HepG2 (cell line): ENCODE data around the gene CORO7. TPM values are rescaled to one million over a fixed set of nuclear protein-coding genes. Genes with fewer than 3 reads are reported as not detected.

Experiments used
- BCLAF1 ChIP-seq: fragments of 450-650 bp; IDR thresholded peaks from 2 replicates; pipeline ENCODE4 v1.6.1; 2017; ENCODE audit warnings: mild to moderate bottlenecking
- ELF3 ChIP-seq: IDR thresholded peaks from 2 replicates; pipeline ENCODE4 v1.6.1; 2016; ENCODE audit warnings: missing genetic modification reagents, missing compliant biosample characterization
- MEF2D ChIP-seq: sonication (generic); formaldehyde crosslinking; IDR thresholded peaks from 2 replicates; pipeline ENCODE4 v1.5.1; 2020; ENCODE audit warnings: mild to moderate bottlenecking, missing genetic modification reagents
- MYNN ChIP-seq: sonication (generic); formaldehyde crosslinking; IDR thresholded peaks from 2 replicates; pipeline ENCODE4 v1.4.0; 2020; ENCODE audit warnings: mild to moderate bottlenecking, low read depth, missing genetic modification reagents
- RCOR2 ChIP-seq: IDR thresholded peaks from 2 replicates; pipeline ENCODE4 v1.6.1; 2016; ENCODE audit warnings: missing biosample characterization, missing genetic modification reagents
- SRSF4 ChIP-seq: fragments of 200-400 bp; formaldehyde crosslinking; IDR thresholded peaks from one replicate; pipeline ENCODE4 v1.6.1; 2018; ENCODE audit warnings: mild to moderate bottlenecking, low read depth, low read length, moderate library complexity; ENCODE audit not compliant: poor library complexity, severe bottlenecking
- TAF1 ChIP-seq: sonication (generic); formaldehyde crosslinking; IDR thresholded peaks from 2 replicates; pipeline ENCODE4 v1.4.0; 2020; ENCODE audit warnings: missing genetic modification reagents
- TERF1 ChIP-seq: sonication (generic); formaldehyde crosslinking; IDR thresholded peaks from 2 replicates; pipeline ENCODE4 v1.8.0; 2022; ENCODE audit warnings: mild to moderate bottlenecking, missing genetic modification reagents, moderate library complexity
- ZNF20 ChIP-seq: sonication (generic); formaldehyde crosslinking; IDR thresholded peaks from 2 replicates; pipeline ENCODE4 v1.4.0; 2020; ENCODE audit warnings: mild to moderate bottlenecking, moderate library complexity, missing genetic modification reagents
- ZNF225 ChIP-seq: sonication (generic); formaldehyde crosslinking; IDR thresholded peaks from 2 replicates; pipeline ENCODE4 v1.4.0; 2020; ENCODE audit warnings: mild to moderate bottlenecking, missing genetic modification reagents
- ZNF343 ChIP-seq: sonication (generic); formaldehyde crosslinking; IDR thresholded peaks from 2 replicates; pipeline ENCODE4 v1.4.0; 2020; ENCODE audit warnings: mild to moderate bottlenecking, missing genetic modification reagents
- ZNF550 ChIP-seq: sonication (generic); formaldehyde crosslinking; IDR thresholded peaks from 2 replicates; pipeline ENCODE4 v1.4.0; 2020; ENCODE audit warnings: mild to moderate bottlenecking, missing genetic modification reagents, borderline replicate concordance
- polyA plus RNA-seq, 8 experiments: library from polyadenylated mRNA; depleted of rRNA in 3 of 8; stranded (reverse) in 7 of 8; unstranded in 1 of 8; fragments of >200 nt; fragmentation: Illumina TruSeq in 4 of 8; extraction: Trizol in 4 of 8; gene quantifications; 2 replicates each; pipeline versions ENCODE4 v1.2.1 to v1.2.3, GENCODE V29; 2011 to 2016; ENCODE audit warnings: low read depth in 4 of 8, missing spikeins in 1 of 8, mixed read lengths in 1 of 8; ENCODE audit not compliant: insufficient read depth in 1 of 8
- total RNA-seq, 5 experiments: library from RNA; depleted of rRNA; stranded (reverse); fragments of >200 nt; fragmentation: Illumina TruSeq; extraction: Trizol; gene quantifications; 2 replicates each; pipeline ENCODE4 v1.2.3, GENCODE V29; 2016; ENCODE audit warnings: low read depth in 1 of 5
- TF ChIP-seq, protein P1 (sequence below): sonication (generic); formaldehyde crosslinking; IDR thresholded peaks from 2 replicates; pipeline ENCODE4 v1.4.0; 2020; ENCODE audit warnings: missing genetic modification reagents, mild to moderate bottlenecking, borderline replicate concordance
- TF ChIP-seq, protein P2 (sequence below): sonication (generic); formaldehyde crosslinking; IDR thresholded peaks from 2 replicates; pipeline ENCODE4 v1.5.1; 2020; ENCODE audit warnings: mild to moderate bottlenecking, missing genetic modification reagents, borderline replicate concordance
- TF ChIP-seq, protein P3 (sequence below): sonication (generic); formaldehyde crosslinking; IDR thresholded peaks from 2 replicates; pipeline ENCODE4 v1.5.0; 2020; ENCODE audit warnings: missing genetic modification reagents

CORO7 gene
- total and polyA plus RNA-seq, 2 of the 13 experiments (the other 11 are each of a cell fraction or from before 2014, with no cell fraction given): 9.9 to 14.3 TPM

DNA sequence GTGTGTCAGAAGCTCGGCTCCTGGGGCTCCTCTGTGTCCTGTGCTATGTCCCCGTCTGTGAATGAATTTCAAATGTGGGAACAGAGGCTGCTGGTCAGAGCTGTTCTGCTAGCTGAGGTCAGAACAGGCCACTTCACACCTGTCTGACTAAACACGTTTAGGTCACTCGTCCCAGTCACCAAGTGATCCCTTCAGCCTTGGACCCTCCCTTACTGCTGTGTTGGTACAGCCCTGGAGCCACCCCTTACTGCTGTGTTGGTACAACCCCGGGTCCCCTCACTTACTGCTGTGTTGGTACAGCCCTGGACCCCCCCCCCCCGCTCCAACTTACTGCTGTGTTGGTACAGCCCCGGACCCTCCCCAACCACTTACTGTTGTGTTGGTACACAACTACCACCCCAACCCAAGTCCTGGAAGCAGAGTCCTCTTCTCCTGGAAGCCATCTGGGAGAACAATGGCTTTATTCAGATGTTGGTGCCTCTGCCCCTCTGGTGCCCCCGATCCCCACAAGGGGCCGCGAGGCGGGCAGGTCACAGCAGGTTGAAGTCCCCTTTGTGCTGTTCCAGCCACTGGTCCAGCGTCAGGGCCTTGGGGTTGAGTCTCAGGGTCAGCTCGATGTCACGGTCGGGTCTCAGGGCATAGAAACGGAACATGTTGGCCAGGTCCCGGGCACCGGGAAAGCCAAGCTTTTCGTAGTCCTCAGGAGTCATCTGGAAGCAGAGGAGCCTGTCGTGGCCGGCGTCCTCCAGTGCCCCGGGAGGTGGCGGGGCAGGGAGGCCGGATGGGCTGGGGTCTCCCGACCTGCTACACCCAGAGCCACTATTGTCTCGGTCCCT lies 45.1 kb upstream of the CORO7 start (continued):
- TF ChIP-seq, protein P1, sequence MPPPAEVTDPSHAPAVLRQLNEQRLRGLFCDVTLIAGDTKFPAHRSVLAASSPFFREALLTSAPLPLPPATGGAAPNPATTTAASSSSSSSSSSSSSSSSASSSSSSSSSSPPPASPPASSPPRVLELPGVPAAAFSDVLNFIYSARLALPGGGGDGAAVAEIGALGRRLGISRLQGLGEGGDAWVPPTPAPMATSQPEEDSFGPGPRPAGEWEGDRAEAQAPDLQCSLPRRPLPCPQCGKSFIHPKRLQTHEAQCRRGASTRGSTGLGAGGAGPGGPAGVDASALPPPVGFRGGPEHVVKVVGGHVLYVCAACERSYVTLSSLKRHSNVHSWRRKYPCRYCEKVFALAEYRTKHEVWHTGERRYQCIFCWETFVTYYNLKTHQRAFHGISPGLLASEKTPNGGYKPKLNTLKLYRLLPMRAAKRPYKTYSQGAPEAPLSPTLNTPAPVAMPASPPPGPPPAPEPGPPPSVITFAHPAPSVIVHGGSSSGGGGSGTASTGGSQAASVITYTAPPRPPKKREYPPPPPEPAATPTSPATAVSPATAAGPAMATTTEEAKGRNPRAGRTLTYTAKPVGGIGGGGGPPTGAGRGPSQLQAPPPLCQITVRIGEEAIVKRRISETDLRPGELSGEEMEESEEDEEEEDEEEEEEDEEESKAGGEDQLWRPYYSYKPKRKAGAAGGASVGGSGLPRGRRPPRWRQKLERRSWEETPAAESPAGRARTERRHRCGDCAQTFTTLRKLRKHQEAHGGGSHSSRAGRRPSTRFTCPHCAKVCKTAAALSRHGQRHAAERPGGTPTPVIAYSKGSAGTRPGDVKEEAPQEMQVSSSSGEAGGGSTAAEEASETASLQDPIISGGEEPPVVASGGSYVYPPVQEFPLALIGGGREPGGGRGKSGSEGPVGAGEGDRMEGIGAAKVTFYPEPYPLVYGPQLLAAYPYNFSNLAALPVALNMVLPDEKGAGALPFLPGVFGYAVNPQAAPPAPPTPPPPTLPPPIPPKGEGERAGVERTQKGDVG: no peak
- TF ChIP-seq ZNF20 (CRISPR knock-in tag): no peak
- TF ChIP-seq MYNN (CRISPR knock-in tag): no peak
- TF ChIP-seq ZNF343 (CRISPR knock-in tag): no peak
- TF ChIP-seq RCOR2 (CRISPR knock-in tag): peak; percentile 56; the same call in 1 of the 2 replicates
- no peak for TF ChIP-seq ZNF225 (CRISPR knock-in tag)
- TF ChIP-seq, protein P2, sequence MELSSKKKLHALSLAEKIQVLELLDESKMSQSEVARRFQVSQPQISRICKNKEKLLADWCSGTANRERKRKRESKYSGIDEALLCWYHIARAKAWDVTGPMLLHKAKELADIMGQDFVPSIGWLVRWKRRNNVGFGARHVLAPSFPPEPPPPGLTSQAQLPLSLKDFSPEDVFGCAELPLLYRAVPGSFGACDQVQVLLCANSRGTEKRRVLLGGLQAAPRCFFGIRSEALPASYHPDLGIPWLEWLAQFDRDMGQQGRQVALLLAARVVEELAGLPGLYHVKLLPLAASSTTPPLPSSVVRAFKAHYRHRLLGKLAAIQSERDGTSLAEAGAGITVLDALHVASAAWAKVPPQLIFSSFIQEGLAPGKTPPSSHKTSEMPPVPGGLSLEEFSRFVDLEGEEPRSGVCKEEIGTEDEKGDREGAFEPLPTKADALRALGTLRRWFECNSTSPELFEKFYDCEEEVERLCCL (CRISPR knock-in tag): no peak
- no peak for TF ChIP-seq TERF1
- TF ChIP-seq ZNF550 (CRISPR knock-in tag): no peak
- TF ChIP-seq ELF3 (CRISPR knock-in tag): no peak
- TF ChIP-seq SRSF4: no peak
- no peak for TF ChIP-seq BCLAF1
- TF ChIP-seq, protein P3, sequence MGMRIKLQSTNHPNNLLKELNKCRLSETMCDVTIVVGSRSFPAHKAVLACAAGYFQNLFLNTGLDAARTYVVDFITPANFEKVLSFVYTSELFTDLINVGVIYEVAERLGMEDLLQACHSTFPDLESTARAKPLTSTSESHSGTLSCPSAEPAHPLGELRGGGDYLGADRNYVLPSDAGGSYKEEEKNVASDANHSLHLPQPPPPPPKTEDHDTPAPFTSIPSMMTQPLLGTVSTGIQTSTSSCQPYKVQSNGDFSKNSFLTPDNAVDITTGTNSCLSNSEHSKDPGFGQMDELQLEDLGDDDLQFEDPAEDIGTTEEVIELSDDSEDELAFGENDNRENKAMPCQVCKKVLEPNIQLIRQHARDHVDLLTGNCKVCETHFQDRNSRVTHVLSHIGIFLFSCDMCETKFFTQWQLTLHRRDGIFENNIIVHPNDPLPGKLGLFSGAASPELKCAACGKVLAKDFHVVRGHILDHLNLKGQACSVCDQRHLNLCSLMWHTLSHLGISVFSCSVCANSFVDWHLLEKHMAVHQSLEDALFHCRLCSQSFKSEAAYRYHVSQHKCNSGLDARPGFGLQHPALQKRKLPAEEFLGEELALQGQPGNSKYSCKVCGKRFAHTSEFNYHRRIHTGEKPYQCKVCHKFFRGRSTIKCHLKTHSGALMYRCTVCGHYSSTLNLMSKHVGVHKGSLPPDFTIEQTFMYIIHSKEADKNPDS (CRISPR knock-in tag): 0 out of 2 replicates have a peak, but pooled peaks have one; percentile 49
- TF ChIP-seq TAF1 (CRISPR knock-in tag): peak; percentile 52; the same call in 1 of the 2 replicates
- TF ChIP-seq MEF2D (CRISPR knock-in tag): 0 out of 2 replicates have a peak, but pooled peaks have one; percentile 16
